HG03025 (cell line): ENCODE results near the gene FBLN2.

Experiments
- ATAC-seq: cut with Tn5 transposase; IDR thresholded peaks from one replicate; pipeline ENCODE4 v1.9.1; 2021; ENCODE audit warnings: mild to moderate bottlenecking, moderate library complexity; ENCODE audit not compliant: unreplicated experiment, low FRiP score

FBLN2 gene

DNA sequence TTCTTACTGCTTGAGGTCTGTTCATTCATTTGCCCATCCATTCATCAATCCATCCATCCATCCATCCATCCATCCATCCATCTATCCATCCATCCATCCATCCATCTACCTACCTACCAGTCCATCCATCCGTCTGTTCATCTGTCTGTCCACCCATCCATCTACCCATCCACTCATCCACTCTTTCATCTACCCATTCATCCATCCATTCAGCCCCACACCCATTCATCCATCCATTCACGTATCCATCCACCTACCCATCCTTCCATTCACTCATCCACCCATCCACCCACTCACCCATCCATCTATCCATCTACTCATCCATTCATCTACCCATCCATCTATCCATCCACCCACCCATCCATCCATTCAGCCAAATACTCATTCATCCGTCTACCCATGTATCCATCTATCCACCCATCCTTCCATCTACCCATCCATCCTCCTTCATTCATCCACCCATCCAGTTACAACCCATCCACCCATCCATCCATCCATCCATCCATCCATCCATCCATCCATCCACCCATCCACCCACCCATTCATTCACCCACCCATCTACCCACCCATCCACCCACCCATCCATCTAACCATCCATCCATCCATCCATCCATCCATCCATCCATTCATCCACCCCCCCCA, 68.3 kb downstream of the FBLN2 start:
- ATAC-seq = no peak

DNA sequence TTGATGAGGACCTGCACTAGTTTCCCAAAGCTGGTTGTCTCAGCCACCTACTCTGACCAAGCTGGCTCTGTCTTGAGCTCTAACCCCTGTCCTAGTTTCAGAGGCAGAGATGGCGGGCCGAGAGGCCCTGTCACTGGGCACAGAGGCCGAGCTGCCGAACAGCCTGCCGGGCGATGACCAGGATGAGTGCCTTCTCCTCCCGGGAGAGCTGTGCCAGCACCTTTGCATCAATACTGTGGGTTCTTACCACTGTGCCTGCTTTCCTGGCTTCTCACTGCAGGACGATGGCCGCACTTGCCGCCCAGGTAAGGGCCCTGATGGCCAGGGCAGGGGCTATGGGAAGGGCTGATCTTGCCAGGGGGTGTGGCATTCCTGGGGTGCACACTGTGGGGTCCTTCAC, 69.1 kb downstream of the FBLN2 start:
- no peak for ATAC-seq

DNA sequence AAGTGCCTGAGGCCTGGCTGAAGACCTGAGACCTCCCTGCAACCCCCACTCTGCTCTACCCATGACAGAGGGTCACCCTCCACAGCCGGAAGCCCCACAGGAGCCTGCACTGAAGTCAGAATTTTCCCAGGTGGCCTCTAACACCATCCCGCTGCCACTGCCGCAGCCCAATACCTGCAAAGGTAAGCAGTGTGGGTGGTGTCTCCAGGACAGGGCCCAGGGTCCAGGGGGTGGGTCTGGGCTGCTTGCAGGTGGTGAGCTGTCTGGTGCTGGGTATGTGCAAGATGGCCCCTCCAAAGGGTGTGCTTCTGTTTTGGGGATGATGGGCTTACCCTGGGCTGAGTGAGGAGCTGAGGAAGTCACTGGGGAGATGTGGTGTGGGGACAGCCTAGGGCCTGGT, 69.9 kb downstream of the FBLN2 start:
- ATAC-seq = no peak

DNA sequence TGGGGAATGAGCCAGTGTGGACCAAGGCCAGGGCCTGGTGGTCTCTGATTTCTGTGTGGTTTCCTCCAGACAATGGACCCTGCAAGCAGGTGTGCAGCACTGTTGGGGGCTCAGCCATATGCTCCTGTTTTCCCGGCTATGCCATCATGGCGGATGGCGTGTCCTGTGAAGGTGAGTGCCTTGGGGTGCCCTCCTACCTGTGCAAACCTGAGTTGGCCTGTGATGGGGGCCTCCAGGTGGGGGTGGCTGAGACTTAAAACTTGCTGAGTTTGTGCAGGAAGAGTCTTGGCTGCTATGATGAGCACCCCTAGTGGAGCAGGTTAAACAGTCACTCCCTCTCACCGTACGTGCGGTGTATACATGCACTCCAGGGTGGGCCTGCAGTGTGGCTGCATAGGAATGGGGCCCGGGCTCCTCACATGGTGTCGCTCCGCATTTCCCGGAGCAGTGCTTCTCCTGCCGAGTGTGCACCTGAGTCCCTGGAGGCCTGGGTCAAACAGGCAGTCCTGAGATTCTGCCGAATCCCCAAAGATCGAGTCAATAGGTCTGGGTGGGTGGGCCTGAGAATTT, 70.8 kb downstream of the FBLN2 start:
- no peak for ATAC-seq

DNA sequence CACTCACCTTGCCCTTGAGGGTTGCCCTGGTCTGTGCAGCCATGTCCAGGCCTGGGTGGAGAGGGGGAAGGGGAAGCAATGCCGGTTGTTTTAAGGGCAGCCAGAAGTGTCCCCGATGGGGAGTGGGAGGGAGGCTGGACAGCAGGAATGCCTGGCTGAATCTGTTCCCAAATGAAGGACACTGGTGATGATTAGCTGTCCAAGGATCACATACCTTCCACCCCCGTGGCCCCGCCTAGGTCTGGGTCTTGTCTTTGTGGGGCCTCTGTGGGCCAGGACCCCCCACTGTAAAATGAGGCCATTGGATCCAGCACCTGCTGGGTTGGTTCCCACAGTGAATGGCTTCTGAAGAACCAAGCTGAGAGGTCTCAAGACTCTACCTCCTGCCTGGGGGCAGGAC, 71.4 kb downstream of the FBLN2 start:
- no peak for ATAC-seq

DNA sequence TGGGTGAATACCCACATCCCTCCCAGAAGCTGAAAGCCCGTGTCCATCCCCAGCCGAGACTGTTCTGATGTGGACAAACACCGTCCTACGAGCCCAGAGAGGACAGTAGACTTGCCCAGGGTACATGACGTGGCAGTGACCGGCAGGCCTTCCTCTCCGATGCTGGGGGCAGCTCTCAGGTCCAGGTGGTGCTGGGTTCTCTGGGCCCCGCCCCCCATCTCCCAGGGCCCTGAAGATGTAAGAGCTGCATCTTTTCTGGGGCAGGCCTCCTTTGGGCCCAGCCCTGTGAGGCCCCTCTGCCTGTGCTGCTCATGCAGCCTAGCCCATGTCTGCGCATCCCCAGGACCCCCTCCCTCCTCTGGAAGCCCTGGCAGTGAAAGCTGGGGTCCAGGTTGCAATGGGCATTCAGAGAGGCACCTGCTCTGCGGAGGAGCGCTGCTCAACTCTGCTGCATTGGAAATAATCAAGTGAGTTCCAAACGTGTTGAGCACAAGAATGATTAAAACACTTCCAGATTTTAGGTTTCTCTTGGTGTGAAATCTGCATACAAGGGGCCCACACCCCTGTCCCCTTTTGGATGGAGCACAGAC, 71.9 kb downstream of the FBLN2 start:
- ATAC-seq = no peak

DNA sequence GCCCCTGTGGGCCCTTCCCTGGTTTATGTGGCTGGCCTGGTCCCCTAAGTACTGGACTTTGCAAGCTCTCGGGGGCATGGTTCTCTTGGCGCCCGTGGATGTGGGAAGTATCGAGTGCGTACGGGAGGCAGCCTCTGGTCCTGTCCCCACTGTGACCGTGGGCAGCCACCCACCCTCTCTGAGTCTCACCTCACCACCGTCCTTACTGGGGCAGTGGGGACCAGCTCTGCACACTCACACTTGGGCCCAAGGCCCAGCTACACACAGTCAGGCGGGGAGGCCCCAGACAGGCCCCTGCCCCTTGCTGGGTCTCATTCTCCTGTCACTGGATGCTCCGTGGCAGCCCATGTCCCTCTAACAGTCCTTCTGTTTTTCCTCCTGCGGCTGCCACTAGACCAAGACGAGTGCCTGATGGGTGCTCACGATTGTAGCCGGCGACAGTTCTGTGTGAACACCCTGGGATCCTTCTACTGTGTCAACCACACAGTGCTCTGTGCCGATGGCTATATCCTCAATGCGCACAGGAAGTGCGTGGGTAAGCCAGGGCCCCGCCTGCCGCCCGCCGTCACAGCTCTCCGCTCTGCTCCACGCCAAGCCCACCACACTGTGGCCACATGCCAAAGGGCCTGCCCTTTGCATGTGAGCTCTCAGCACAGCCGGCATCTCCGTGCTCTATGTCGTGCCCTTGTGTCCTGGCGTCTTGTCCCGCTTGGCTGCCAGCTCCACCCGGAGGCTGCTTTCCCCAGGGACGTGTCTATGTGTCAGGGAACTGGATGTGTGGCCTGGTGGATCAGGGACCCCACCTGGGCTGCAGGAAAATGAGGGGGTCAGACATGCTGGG, 72.7 kb downstream of the FBLN2 start:
- ATAC-seq = no peak

DNA sequence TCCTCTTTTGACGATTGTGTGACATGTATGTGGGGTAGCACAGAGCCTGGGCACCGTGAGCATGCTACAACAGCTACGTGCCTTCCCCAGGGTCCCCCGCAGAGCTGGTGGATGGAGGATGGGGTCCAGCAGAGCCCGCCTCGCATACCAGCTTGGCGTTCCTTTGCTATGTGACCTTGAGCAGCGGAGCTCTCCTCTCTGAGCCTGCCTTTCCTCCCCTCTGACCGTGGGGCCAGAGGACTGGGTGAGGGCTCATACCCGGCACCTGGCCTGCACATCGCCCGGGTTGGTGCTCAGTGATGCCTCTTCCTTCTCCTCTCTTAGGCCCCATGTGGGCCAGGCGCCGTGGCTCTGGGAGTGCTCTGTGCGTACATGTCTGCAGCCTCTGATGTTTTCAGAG, 73.4 kb downstream of the FBLN2 start:
- ATAC-seq = no peak

DNA sequence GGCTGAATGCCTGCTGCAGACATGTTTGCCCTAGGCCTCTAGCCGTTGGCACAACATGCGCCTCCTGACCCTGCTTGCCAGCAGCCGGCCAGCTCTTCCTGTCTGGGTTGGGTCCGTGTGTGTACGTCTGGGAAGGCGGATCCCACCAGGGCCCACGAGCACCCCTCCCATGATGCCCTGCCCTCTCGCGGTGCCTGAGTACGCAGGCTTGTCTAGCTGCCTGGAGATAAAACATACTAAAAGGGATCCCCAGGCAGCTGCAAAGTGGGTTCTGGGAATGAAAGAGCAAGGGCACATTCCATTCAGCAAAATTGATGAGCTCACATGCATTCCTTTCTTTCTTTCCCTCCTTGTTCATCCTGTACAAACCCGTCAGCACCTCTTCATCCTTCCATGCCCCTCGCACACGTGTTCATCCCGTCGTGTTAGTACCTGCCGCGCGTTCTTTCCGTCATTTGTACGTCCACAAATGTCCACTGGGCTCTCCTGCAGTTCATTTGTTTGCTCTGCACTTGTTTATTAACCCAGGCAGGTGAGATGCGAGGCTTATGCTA, 74.3 kb downstream of the FBLN2 start:
- ATAC-seq = no peak

DNA sequence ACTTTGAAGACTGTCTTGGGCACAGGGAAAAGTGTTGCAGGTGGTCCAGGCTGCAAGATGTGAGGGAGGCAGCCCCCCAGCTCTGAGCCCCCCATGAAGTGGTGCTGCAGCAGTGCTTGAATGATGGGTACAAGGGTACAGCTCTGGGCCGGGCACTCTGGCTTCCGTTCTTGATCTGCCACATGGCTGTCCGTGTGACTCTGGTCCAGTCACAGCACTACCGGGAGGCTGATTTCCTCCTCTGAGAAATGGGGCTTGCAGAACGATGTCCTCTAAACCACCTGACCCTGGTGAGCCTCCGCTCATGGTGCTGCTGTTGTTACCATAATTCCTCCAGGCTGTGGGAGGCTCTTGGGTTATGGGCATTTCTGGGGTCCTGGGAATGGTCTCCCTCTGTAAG, 75.1 kb downstream of the FBLN2 start:
- no peak for ATAC-seq

DNA sequence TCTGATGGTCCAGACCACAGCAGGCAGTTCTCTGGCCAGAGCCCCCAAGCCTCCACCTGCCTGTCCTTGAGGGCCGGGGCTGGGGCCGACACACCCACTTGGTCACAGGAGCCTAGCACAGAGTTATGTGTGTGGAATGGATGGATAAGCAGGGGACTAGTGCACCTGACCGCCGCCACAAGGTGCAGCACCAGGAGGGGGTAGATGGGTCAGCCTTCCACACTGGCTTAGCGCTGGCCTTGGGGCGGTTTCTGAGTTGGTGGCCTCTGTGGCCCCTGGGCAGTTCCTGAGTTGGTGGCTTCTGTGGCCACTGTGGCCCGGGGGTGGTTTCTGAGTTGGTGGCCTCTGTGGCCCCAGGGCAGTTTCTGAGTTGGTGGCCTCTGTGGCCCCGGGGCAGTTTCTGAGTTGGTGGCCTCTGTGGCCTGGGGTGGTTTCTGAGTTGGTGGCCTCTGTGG, 75.8 kb downstream of the FBLN2 start:
- no peak for ATAC-seq

DNA sequence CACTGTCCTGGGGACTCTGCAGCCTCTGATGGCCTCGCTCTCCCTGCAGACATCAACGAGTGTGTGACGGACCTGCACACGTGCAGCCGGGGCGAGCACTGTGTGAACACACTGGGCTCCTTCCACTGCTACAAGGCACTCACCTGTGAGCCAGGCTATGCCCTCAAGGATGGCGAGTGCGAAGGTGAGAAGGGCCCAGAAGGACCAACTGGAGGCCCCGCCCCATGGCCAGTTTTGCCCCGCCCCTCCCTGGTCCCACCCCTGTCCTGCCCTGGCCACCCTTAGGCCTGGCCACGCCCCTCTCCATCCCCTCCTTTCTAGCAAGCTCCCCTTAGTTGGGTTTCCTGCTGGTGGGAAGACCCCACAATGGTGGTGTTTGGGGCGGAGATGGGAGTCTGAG, 77.5 kb downstream of the FBLN2 start:
- ATAC-seq = no peak

DNA sequence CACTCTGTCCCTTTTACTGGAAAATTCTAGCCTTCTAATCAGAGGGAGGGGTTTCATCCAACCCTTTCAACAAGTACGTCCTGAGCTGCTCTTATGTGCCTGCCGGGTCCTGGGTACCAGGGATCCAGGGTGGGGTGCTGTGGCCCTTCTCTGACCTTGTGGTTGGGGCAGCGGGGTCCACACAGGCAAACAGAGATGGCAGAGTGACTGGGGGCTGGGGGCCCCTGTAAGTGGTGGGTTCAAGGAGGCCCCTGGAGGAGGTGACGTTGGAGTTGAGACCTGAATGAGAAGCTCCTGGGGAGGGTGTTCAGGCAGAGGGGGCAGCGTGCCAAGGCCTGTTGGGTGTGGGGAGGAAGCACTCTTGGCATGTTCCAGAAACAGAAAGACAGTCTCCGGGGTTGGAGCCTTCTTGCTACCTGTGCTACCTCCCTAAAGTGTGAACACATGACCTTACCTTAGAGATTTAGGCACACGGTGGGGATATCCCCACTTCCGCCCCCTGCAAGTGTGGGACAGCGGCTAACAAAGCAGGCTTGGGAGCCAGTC, 78.1 kb downstream of the FBLN2 start:
- ATAC-seq = no peak

DNA sequence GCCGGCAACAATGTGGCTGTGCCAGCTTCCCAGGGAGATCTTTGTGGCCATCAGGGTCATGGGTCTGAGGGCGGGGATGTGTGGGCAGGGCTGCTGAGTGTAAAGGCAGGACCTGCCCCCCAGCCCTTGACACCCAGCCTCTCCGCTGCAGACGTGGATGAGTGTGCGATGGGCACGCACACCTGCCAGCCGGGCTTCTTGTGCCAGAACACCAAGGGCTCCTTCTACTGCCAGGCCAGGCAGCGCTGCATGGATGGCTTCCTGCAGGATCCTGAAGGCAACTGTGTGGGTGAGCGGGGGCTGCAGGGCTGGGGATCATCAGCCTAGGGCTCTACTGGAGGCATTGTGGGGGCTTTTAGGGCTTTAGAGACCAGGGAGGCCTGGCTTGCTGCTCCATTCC, 78.8 kb downstream of the FBLN2 start:
- no peak for ATAC-seq

DNA sequence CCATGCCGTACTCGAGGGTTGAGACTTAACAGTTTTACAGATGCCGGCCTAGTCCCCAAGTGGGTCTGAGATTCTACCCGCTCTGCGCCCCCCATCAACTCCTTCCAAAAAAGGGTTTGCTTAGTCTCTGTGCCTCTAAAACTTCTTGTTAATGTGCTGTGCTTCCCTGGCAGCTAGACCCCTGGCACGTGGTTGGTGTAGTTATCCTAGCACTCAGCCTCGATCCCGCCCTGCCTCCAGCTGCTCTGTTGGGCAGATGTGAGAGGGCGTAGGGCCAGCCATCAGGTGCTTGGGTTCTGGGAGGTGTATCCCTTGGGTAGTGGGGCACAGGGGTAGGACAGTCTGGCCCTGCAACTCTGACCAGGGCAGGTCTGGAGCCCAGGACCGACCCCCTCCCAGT, 79.5 kb downstream of the FBLN2 start:
- ATAC-seq = no peak

DNA sequence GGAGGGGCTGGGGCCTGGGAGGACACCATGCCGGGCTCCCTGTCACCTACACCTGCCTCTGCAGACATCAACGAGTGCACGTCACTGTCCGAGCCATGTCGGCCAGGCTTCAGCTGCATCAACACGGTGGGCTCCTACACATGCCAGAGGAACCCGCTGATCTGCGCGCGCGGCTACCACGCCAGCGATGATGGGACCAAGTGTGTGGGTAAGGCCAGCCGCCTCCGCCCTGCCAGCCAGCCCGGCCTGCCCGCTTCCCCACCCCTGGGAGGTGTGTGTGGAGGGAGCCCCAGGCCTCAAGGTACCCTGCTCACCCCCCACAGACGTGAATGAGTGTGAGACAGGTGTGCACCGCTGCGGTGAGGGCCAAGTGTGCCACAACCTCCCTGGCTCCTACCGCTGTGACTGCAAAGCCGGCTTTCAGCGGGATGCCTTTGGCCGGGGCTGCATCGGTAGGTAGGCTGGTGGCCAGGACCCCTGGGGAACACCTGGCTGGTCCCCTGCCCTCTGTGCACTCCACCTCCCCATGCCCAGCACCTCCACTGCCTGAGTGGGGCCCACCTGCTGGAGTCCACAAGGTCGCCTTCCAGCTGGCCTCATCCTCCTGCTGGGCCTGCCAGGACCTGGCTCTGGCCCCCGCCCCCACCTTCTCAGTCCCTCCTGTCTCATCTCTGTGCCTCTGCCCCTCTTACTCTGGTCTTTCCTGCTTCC, 80.1 kb downstream of the FBLN2 start:
- ATAC-seq = no peak

DNA sequence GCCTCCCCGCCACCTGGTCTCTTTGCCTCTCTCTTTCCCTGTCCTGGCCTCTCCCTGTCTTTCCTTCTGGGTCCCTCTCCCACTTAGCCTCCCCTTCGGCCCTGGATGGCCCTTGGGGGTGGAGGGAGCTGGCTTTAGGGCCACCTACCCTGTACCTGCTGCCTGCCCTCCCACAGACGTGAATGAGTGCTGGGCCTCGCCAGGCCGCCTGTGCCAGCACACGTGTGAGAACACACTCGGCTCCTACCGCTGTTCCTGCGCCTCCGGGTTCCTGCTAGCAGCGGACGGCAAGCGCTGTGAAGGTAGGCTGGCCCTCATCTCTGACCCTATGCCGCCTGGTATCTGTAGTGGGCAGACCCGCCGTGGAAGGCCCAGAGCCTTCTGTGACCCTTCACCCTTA, 80.7 kb downstream of the FBLN2 start:
- ATAC-seq = no peak

DNA sequence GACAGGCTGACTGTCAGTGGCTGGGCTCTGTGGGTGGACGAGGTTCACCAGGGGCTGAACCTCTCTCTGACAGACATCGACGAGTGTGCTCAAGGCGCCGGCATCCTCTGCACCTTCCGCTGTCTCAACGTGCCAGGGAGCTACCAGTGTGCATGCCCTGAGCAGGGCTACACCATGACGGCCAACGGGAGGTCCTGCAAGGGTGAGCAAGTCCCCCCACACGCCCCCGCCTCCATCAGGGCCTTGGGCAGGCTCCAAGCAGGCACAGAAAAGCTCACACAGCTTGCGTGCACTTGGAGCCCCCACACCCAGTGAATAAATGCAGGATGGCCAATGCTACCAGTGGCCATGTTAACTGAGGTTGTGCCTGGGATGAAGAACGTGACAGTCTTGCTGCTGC, 82.3 kb downstream of the FBLN2 start:
- no peak for ATAC-seq

DNA sequence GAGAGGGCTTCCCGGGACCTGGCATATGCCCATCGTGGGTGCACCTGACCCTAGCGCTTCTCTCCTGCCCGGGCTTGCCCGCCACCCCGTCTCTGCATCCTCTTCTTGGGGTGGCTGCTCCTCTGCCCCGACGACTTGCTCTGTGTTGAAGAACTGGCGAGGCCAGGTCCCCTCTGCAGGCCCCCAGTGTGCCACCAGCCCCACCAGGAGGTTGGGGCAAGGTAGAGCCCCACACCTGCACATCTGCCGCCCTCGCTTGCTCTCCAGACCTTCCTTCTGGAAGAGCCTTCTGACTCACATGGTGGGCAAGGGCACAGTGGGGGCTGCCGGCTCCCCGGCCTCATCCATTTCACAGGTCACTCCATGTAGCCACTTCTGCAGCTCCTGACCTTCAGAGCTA, 84.3 kb downstream of the FBLN2 start:
- ATAC-seq = no peak

DNA sequence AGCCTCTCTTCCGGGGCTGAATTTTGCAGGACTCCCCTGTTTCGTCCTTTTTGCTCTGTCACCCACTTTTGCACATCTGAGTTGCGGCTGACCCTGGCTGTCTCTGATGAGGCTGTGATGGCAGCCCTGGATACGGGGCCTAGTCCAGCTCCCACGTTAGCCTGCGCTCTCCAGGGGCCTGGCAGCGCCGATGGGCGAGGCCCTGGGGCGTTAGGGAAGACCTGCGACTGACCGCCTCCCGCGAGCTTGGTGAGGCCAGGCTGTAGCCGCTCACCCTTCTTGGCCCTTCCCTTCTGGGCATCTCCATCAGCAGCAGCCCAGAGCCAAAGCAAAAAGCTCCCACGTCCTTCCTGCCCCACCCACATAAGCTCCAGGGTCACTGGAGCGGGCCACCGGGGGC, 85.2 kb downstream of the FBLN2 start:
- no peak for ATAC-seq
